ENCODE measurements around the gene TTLL10.

TTLL10 gene

GRCh38 chr1:1173793-1174415 is at the start of gene TTLL10:
Gene TTLL10 (plus strand): TSS chr1:1173880. CDS start chr1:1179216, 5,336 bp downstream.
- DNase-seq (ENCODE audit: low read depth), result no peak

DNA sequence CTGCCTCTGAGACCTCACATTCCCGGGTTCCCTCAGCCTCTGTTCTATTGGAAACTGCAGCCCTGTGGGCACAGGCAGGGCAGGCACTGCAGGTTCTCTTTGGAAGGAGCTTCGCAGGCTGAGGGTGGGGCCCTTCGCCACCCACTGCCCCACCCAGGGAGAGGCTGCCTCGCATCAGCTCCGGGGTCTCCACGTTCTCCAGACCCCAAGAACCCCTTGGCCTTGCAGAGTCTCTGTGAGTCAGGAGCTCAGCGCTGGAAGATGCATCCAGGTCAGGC is 49.2 kb upstream of the TTLL10 start:
- no peak for DNase-seq (ENCODE audit: low read depth)

- DNase-seq (ENCODE audit: low read depth), result no peak
Measured at GRCh38 chr1:1124786-1125642, 48.7 kb upstream of the TTLL10 start.

GRCh38 chr1:1125945-1126344 is 47.7 kb upstream of the TTLL10 start:
- DNase-seq (ENCODE audit: low read depth), result no peak

- no peak for DNase-seq (ENCODE audit: low read depth)
Measured at GRCh38 chr1:1127551-1128451, 45.9 kb upstream of the TTLL10 start.

- DNase-seq (ENCODE audit: low read depth), result no peak
Measured at GRCh38 chr1:1128454-1129139, 45.1 kb upstream of the TTLL10 start.

DNA sequence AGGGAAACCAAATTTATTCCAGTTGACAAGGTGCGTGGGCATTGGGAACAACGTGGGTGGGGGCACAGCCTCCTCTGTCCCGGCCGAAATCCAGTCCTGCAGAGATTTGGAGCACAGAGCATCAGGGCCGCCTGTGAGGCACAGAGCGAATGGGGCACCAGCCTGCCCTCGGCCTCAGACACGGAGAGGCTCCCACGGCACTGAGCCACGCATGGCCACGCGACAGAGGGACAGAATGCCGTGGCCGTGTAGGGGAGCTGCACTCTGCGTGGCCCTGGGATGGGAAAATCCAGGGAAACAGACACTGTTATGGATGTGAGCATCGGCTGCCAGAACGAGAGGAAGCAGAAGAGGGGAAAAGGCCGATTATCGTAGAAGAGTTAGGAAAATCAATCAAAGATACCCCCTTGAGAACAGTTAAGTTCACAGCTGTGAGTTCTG is 44.3 kb upstream of the TTLL10 start:
- DNase-seq (ENCODE audit: low read depth), result no peak

- DNase-seq (ENCODE audit: low read depth), result no peak
Measured at GRCh38 chr1:1130206-1131120, 43.2 kb upstream of the TTLL10 start.

- DNase-seq (ENCODE audit: low read depth), result no peak
Measured at GRCh38 chr1:1132042-1132950, 41.4 kb upstream of the TTLL10 start.

GRCh38 chr1:1132956-1133750 is 40.5 kb upstream of the TTLL10 start:
- DNase-seq (ENCODE audit: low read depth), result no peak

GRCh38 chr1:1134300-1134970 is 39.2 kb upstream of the TTLL10 start:
- no peak for DNase-seq (ENCODE audit: low read depth)

GRCh38 chr1:1135339-1136136 is 38.1 kb upstream of the TTLL10 start:
- DNase-seq (ENCODE audit: low read depth), result no peak

DNA sequence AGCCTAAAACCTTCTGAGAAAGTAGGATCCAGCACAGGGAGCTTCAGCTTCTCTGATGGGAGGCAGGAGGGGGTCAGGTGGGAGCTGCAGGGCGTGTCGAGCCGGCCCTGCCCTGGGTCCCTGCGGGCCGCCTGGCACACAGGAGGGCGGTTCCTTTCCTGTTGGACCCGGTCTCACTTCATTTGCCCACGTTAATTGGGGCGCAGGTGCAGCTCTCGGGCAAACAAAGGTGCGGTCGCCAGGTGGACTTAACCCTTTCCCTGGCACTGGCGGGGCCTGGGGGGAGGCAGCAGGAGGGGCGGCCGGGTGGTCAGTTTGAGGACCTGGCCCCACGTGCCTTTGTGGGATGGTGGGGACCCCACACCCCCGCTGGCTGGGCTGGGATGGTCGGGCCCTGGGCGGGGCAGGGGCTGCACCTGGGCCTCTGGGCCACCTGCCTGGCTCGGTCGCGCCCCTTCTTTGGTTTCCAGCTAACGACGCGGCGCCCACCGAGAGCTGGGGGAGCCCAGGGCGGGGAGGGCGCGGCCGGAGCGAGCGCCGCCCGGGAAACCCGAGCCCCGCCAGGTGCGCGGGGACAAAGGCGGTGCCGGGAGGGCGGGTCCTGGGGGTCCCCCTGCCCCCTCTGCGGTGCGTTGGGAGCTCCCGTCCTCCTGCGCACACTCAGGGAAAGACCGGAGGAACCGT is 37.0 kb upstream of the TTLL10 start:
- DNase-seq (ENCODE audit: low read depth), result no peak

DNA sequence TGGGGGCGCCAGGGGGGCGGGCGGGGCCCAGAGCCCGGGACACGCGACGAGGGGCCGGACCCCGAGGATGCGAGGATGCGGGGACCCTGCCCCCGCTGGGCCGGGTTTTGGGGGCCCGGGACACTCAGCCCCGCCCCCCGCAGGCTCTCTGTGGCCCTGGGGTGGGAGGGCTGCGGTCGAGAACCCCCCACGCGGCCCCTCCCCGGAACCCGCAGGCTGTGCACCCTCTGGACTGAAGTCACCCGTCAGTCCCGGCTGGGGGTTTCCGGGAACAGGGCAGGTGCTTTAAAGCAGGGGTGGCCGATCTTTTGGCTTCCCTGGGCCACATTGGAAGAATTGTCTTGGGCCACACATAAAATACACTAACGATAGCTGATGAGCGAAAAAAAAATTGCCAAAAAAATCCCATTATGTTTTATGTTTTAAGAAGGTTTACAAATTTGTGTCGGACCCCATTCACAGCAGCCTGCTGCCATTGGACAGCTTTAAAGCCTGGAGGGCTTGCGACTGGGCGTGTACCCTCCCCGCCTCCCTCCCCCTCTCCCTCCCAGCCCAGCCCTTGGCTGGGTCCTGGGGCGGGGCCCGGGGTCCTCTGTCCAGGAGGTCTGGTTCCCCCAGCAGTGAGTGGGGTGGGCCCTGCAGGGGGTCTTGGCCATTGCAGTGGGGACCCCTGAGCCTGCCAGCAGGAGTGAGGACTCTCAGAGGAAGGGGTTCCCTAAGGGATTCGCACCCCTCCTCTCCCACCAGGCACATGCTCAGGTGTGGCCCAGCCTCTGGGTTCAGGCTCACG is 36.2 kb upstream of the TTLL10 start:
- DNase-seq (ENCODE audit: low read depth), result peak; percentile 70

DNA sequence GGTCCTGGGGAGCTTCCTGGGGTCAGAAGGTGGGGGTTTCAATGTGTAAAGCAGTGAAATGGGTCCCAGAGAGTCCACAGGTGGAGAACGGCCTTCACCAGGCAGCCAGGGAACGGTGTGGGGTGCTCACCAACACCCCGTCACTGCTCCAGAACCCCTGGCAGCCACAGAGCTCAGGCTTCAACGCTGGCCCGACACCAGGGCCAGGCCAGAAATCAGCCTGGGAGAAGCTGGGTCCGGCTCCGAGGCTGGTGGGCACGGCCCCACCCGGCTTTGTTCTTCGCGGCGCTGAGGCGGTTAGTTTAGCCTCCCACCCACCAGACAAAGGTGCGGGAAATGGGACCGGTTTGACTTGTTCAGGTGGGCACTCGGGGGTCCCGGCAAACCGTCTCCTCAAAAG is 33.0 kb upstream of the TTLL10 start:
- no peak for DNase-seq (ENCODE audit: low read depth)

- DNase-seq (ENCODE audit: low read depth), result no peak
Measured at GRCh38 chr1:1141244-1141910, 32.3 kb upstream of the TTLL10 start.

All from activated T-helper 9 cell treated with anti-CD3 and anti-CD28 coated beads, Interleukin-2, amount 50 U/mL, for 16 hours (primary cell).